ENCODE measurements around the gene RARB. TPM values are rescaled to one million over a fixed set of nuclear protein-coding genes. Genes with fewer than 3 reads are reported as not detected.

Gene RARB
- total RNA-seq, 2 donors from 2014 or later = 8.9 TPM

GRCh38 chr3:25438791-25439555 lies 10.9 kb downstream of the RARB start:
- intact Hi-C loops (cut with DNase I) = loop anchor here in 1 of 2 donors (10.0 kb wide), 1 partner anchor 284 kb away; no protein-coding TSS in a partner anchor
- no peak for DNase-seq (ENCODE audit: low spot score)

GRCh38 chr3:25441234-25441856 lies 13.3 kb downstream of the RARB start:
- intact Hi-C loops (cut with DNase I) = no loop called here
- DNase-seq (ENCODE audit: low spot score) = no peak

GRCh38 chr3:25442486-25442885 lies 14.4 kb downstream of the RARB start:
- intact Hi-C loops (cut with DNase I) = no loop called here
- no peak for DNase-seq (ENCODE audit: low spot score)

GRCh38 chr3:25444273-25444672 lies 16.2 kb downstream of the RARB start:
- DNase-seq (ENCODE audit: low spot score) = no peak
- intact Hi-C loops (cut with DNase I) = no loop called here

- intact Hi-C loops (cut with DNase I) = no loop called here
- no peak for DNase-seq (ENCODE audit: low spot score)
Observed at GRCh38 chr3:25445731-25446130, 17.7 kb downstream of the RARB start.

- no peak for DNase-seq (ENCODE audit: low spot score)
- intact Hi-C loops (cut with DNase I) = no loop called here
Observed at GRCh38 chr3:25447285-25447684, 19.2 kb downstream of the RARB start.

- DNase-seq (ENCODE audit: low spot score) = no peak
- intact Hi-C loops (cut with DNase I) = no loop called here
Observed at GRCh38 chr3:25447925-25448324, 19.9 kb downstream of the RARB start.

GRCh38 chr3:25448750-25449692 lies 21.0 kb downstream of the RARB start:
- peak; percentile 91 for DNase-seq (ENCODE audit: low spot score)
- intact Hi-C loops (cut with DNase I) = no loop called here

- no peak for DNase-seq (ENCODE audit: low spot score)
- intact Hi-C loops (cut with DNase I) = no loop called here
Observed at GRCh38 chr3:25449857-25450256, 21.8 kb downstream of the RARB start.

GRCh38 chr3:25452192-25452591 lies 24.1 kb downstream of the RARB start:
- intact Hi-C loops (cut with DNase I) = no loop called here
- DNase-seq (ENCODE audit: low spot score) = no peak

- no peak for DNase-seq (ENCODE audit: low spot score)
- intact Hi-C loops (cut with DNase I) = no loop called here
Observed at GRCh38 chr3:25452740-25453139, 24.7 kb downstream of the RARB start.

GRCh38 chr3:25453619-25454004 lies 25.5 kb downstream of the RARB start:
- no peak for DNase-seq (ENCODE audit: low spot score)
- intact Hi-C loops (cut with DNase I) = no loop called here

- intact Hi-C loops (cut with DNase I) = no loop called here
- DNase-seq (ENCODE audit: low spot score) = no peak
Observed at GRCh38 chr3:25454005-25454927, 26.2 kb downstream of the RARB start.

GRCh38 chr3:25455441-25456132 lies 27.5 kb downstream of the RARB start:
- no peak for DNase-seq (ENCODE audit: low spot score)
- intact Hi-C loops (cut with DNase I) = no loop called here

- no peak for DNase-seq (ENCODE audit: low spot score)
- intact Hi-C loops (cut with DNase I) = no loop called here
Observed at GRCh38 chr3:25456723-25457670, 28.9 kb downstream of the RARB start.

GRCh38 chr3:25457671-25458419 lies 29.8 kb downstream of the RARB start:
- no peak for DNase-seq (ENCODE audit: low spot score)
- intact Hi-C loops (cut with DNase I) = no loop called here

GRCh38 chr3:25458420-25458814 lies 30.4 kb downstream of the RARB start:
- intact Hi-C loops (cut with DNase I) = no loop called here
- no peak for DNase-seq (ENCODE audit: low spot score)

Data from posterior vena cava (tissue), 2 donors.